Measurements from ENCODE around the gene LTB4R. TPM values are rescaled to one million over a fixed set of nuclear protein-coding genes. Genes with fewer than 3 reads are reported as not detected.
A peak's percentile ranks its signal among the peaks of the same experiment; 100 is the strongest.

The LTB4R gene
- total RNA-seq, 6 donors from 2014 or later: 11.1 to 71.2 (median 17.7) TPM

GRCh38 chr14:24321212-24321975 is 10.1 kb downstream of the LTB4R start:
- Histone ChIP-seq H3K36me3 (peaks cover 0 to 28% (median 8%) of the 10 kb centered on the region in 4 donors), H3K4me1 (peaks cover 13 to 18% (median 16%) of the 10 kb centered on the region in 4 donors), H3K27ac (no peak overlapping the region), H3K9me3 (no peaks in the 10 kb centered on the region), H3K27me3 (no peaks in the 10 kb centered on the region), H3K4me3 (no peak overlapping the region)
- TF ChIP-seq EP300 (IDR thresholded peaks at IDR 0.05): no peak
- TF ChIP-seq POLR2AphosphoS5 (IDR thresholded peaks at IDR 0.05): no peak
- no peak for TF ChIP-seq CTCF (IDR thresholded peaks at IDR 0.05)
- TF ChIP-seq POLR2A (IDR thresholded peaks at IDR 0.05): no peak
- DNase-seq (no peak), ATAC-seq (ENCODE audit: low FRiP score in 2 of 2) (no peak)
- WGBS, 2 donors: 89 to 90% methylated on average over 14 of the region's 14 CpGs

DNA sequence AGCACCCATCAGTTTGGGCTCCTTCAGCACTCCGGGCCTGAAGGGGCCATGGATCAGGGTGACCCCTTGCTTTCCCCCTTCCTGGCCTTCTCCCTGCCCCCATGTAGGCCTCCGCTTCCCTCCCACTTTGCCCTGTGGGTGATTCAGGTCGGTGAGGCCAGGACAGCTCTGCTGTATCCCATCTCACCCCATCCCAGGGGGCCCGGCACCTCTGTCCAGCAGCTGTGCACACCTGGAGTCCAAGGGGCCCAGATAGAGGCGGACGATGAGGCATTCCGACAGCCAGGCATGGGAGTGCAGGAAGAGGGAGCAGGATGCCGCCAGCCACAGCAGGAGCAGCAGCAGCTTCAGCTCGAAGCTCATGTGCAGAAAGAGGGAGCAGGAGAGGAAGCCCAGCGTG is 11.4 kb downstream of the LTB4R start:
- H3K36me3 ChIP-seq: peaks cover 0 to 28% (median 8%) of the 10 kb centered on the region in 4 donors
- H3K4me1 ChIP-seq: peaks cover 6 to 12% (median 8%) of the 10 kb centered on the region in 4 donors
- no peaks in the 10 kb centered on the region for H3K27me3 ChIP-seq
- 77 to 81% methylated on average over 7 to 8 of the region's 10 CpGs for WGBS, 2 donors
- no peak for TF ChIP-seq CTCF (IDR thresholded peaks at IDR 0.05)
- TF ChIP-seq EP300 (IDR thresholded peaks at IDR 0.05): no peak
- TF ChIP-seq POLR2AphosphoS5 (IDR thresholded peaks at IDR 0.05): no peak
- no peak for TF ChIP-seq POLR2A (IDR thresholded peaks at IDR 0.05)
- peak in 1 of 2 donors; percentile 34 for DNase-seq
- H3K27ac ChIP-seq: no peak overlapping the region
- no peaks in the 10 kb centered on the region for H3K9me3 ChIP-seq
- no peak for ATAC-seq (ENCODE audit: low FRiP score in 2 of 2)
- no peak overlapping the region for H3K4me3 ChIP-seq

DNA sequence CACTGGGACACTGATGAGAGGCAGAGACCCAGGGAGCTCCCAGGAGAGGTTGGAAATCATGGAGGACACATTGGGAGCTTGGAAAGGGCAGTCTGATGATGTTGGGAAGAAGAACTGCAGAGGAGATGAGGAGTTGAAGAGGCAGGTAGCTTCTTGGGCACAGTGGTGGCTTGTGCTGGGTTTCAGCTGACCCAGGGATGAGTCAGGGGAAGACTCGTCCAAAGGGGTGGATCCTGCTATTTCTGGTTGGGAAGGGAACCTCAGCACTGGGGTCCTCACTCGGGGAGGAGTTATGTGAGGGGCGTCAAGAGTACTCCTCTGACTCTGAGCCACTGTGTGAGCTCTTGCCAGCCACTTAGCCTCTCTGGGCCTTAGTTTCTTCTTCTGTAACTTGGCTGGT is 12.0 kb downstream of the LTB4R start:
- no peak overlapping the region for H3K27ac ChIP-seq
- H3K36me3 ChIP-seq: peaks cover 0 to 28% (median 8%) of the 10 kb centered on the region in 4 donors
- H3K4me3 ChIP-seq: no peak overlapping the region
- ATAC-seq (ENCODE audit: low FRiP score in 2 of 2) (no peak), DNase-seq (no peak)
- H3K27me3 ChIP-seq: no peaks in the 10 kb centered on the region
- no peaks in the 10 kb centered on the region for H3K9me3 ChIP-seq
- 69 to 71% methylated on average over 3 of the region's 3 CpGs for WGBS, 2 donors
- TF ChIP-seq EP300 (IDR thresholded peaks at IDR 0.05) (no peak), CTCF (IDR thresholded peaks at IDR 0.05) (no peak), POLR2A (IDR thresholded peaks at IDR 0.05) (no peak), POLR2AphosphoS5 (IDR thresholded peaks at IDR 0.05) (no peak)
- peaks cover 0 to 12% (median 7%) of the 10 kb centered on the region in 4 donors for H3K4me1 ChIP-seq

DNA sequence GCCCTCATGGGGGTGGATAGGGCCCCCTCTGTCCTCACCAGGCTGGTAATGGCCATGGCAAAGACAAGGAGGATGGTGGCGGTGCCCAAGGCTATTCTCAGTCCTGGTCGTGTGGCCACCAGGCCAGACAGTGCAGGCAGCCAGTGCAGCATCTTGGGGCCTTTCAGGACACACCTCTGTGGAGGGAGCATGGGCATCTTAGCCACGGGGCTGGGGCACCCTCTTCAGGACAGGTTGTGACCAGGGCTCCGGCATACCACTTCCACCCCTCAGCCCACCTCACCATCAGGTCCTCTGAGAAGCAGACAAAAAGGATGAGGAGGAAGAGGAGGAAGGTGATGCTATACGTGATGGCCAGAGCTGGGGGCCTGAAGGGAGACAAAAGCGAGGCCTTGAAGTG is 12.7 kb downstream of the LTB4R start:
- Histone ChIP-seq H3K27me3 (no peaks in the 10 kb centered on the region), H3K9me3 (no peaks in the 10 kb centered on the region), H3K36me3 (peaks cover 0 to 28% (median 8%) of the 10 kb centered on the region in 4 donors), H3K4me3 (no peak overlapping the region), H3K4me1 (peaks cover 6 to 15% (median 10%) of the 10 kb centered on the region in 4 donors), H3K27ac (no peak overlapping the region)
- 78 to 89% methylated on average over 6 of the region's 6 CpGs for WGBS, 2 donors
- ATAC-seq (ENCODE audit: low FRiP score in 2 of 2) (no peak), DNase-seq (no peak)
- TF ChIP-seq POLR2AphosphoS5 (IDR thresholded peaks at IDR 0.05) (no peak), EP300 (IDR thresholded peaks at IDR 0.05) (no peak), POLR2A (IDR thresholded peaks at IDR 0.05) (no peak), CTCF (IDR thresholded peaks at IDR 0.05) (no peak)

Data from upper lobe of left lung (tissue), 6 donors.